Peyer's patch (tissue), 4 donors: ENCODE measurements around the gene USP34. TPM values are rescaled to one million over a fixed set of nuclear protein-coding genes. Genes with fewer than 3 reads are reported as not detected.

ENCODE experiments used
- DNase-seq, 3 donors: peaks; one replicate each; pipeline ENCODE4 v3.0.0-alpha.2; 2017 to 2019
- H3K27ac ChIP-seq, 4 donors: fragments of 200-600 bp; sonication (generic); one replicate each; pipeline ENCODE4 v1.5.1; 2016 to 2019
- H3K27me3 ChIP-seq, 2 donors: fragments of 200-600 bp; sonication (generic); one replicate each; pipeline ENCODE4 v1.5.1; 2019
- H3K36me3 ChIP-seq, 3 donors: fragments of 200-600 bp; sonication (generic); one replicate each; pipeline ENCODE4 v1.5.1; 2016 to 2019
- H3K4me1 ChIP-seq, 4 donors: fragments of 200-600 bp; sonication (generic); one replicate each; pipeline ENCODE4 v1.5.1; 2016 to 2019
- H3K4me3 ChIP-seq, 4 donors: fragments of 200-600 bp; sonication (generic); 1 replicate in 3 of 4; 2 replicates in 1 of 4; pipeline ENCODE4 v1.5.1; 2016 to 2019; ENCODE audit warnings: mild to moderate bottlenecking in 1 of 4
- H3K9me3 ChIP-seq, 4 donors: fragments of 200-600 bp; sonication (generic); one replicate each; pipeline ENCODE4 v1.5.1; 2016 to 2019; ENCODE audit warnings: mild to moderate bottlenecking in 1 of 4
- CTCF ChIP-seq, 6 experiments: fragments of 450-650 bp in 4 of 6; fragments of 200-600 bp in 2 of 6; sonication (generic) in 1 of 6; IDR thresholded peaks; one replicate each; pipeline ENCODE4 v1.5.1; 2017 to 2019; ENCODE audit warnings: antibody characterized with exemption in 6 of 6, mild to moderate bottlenecking in 3 of 6, moderate library complexity in 1 of 6
- POLR2A ChIP-seq, 2 donors: fragments of 450-650 bp; IDR thresholded peaks; one replicate each; pipeline ENCODE4 v1.5.1; 2017; ENCODE audit warnings: antibody characterized with exemption in 2 of 2, mild to moderate bottlenecking in 2 of 2, moderate library complexity in 2 of 2
- total RNA-seq, 4 donors: library from RNA; depleted of rRNA; stranded (reverse); fragments of >200 nt; gene quantifications; one replicate each; pipeline ENCODE4 v1.1.0, GENCODE V29; 2016

Gene USP34
- total RNA-seq, 4 donors from 2014 or later: 148 to 201 (median 172) TPM

GRCh38 chr2:61431345-61431744 lies 39.5 kb downstream of the USP34 start:
- Histone ChIP-seq H3K36me3 (no peaks in the 10 kb centered on the region), H3K27me3 (no peaks in the 10 kb centered on the region)
- no peak for DNase-seq

GRCh38 chr2:61426267-61426897 lies 44.5 kb downstream of the USP34 start:
- peak overlapping the region in 3 of 4 donors; percentile 35 to 76 (median 75) for H3K27ac ChIP-seq
- no peaks in the 10 kb centered on the region for H3K9me3 ChIP-seq
- DNase-seq: peak; percentile 76 to 89 (median 77)
- no peaks in the 10 kb centered on the region for H3K27me3 ChIP-seq
- peaks cover 0 to 13% (median 6%) of the 10 kb centered on the region in 4 donors for H3K4me1 ChIP-seq
- no peak overlapping the region for H3K4me3 ChIP-seq
- peak; percentile 69 to 88 (median 79) for TF ChIP-seq CTCF (IDR thresholded peaks at IDR 0.05)
- TF ChIP-seq POLR2A (IDR thresholded peaks at IDR 0.05): no peak
- no peaks in the 10 kb centered on the region for H3K36me3 ChIP-seq

More at GRCh38 chr2:61431345-61431744, 39.5 kb downstream of the USP34 start:
- Histone ChIP-seq H3K4me3 (no peak overlapping the region), H3K9me3 (no peaks in the 10 kb centered on the region), H3K4me1 (peaks cover 0 to 51% (median 9%) of the 10 kb centered on the region in 4 donors), H3K27ac (no peak overlapping the region)
- TF ChIP-seq POLR2A (IDR thresholded peaks at IDR 0.05) (no peak), CTCF (IDR thresholded peaks at IDR 0.05) (no peak)

- H3K4me1 ChIP-seq: peaks cover 0 to 12% (median 8%) of the 10 kb centered on the region in 4 donors
- TF ChIP-seq POLR2A (IDR thresholded peaks at IDR 0.05) (no peak), CTCF (IDR thresholded peaks at IDR 0.05) (no peak)
- no peaks in the 10 kb centered on the region for H3K27me3 ChIP-seq
- H3K9me3 ChIP-seq: no peaks in the 10 kb centered on the region
- no peak overlapping the region for H3K4me3 ChIP-seq
- DNase-seq: no peak
- peak overlapping the region in 2 of 4 donors; percentile 75 to 76 for H3K27ac ChIP-seq
- no peaks in the 10 kb centered on the region for H3K36me3 ChIP-seq
Observed at GRCh38 chr2:61425605-61426155, 45.2 kb downstream of the USP34 start.

- no peak for DNase-seq
- no peaks in the 10 kb centered on the region for H3K9me3 ChIP-seq
- no peaks in the 10 kb centered on the region for H3K27me3 ChIP-seq
- H3K4me1 ChIP-seq: peaks cover 0 to 20% (median 9%) of the 10 kb centered on the region in 4 donors
- TF ChIP-seq CTCF (IDR thresholded peaks at IDR 0.05) (no peak), POLR2A (IDR thresholded peaks at IDR 0.05) (no peak)
- H3K27ac ChIP-seq: peak overlapping the region in 1 of 4 donors; percentile 22
- H3K36me3 ChIP-seq: no peaks in the 10 kb centered on the region
- H3K4me3 ChIP-seq: no peak overlapping the region
Observed at GRCh38 chr2:61423714-61424113, 47.2 kb downstream of the USP34 start.

DNA sequence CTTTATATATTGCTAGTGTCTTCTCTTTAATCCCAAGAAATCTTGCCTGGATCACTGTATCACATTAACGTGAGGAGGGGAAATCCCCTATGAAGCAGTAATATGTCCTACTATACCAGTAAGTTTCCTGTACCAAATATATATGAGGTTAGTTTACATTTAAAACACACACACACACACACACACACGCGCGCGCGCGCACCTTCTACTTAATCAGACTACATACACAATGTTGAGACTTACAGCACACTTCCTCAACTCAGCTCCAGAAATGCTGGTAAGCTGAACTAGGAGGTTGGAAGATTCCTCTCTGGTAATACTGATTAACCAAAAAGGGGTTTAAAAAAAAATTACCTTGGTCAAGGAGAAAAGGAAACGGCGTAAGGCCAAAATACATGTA lies 49.3 kb downstream of the USP34 start:
- H3K27me3 ChIP-seq: no peaks in the 10 kb centered on the region
- DNase-seq: peak in 2 of 3 donors; percentile 55 to 67
- H3K9me3 ChIP-seq: no peaks in the 10 kb centered on the region
- H3K27ac ChIP-seq: peak overlapping the region in 1 of 4 donors; percentile 33
- no peak for TF ChIP-seq CTCF (IDR thresholded peaks at IDR 0.05)
- TF ChIP-seq POLR2A (IDR thresholded peaks at IDR 0.05): no peak
- H3K4me3 ChIP-seq: no peak overlapping the region
- H3K4me1 ChIP-seq: peaks cover 0 to 20% (median 9%) of the 10 kb centered on the region in 4 donors
- no peaks in the 10 kb centered on the region for H3K36me3 ChIP-seq
